Fibroblast of pulmonary artery (primary cell): ENCODE results near the gene ACKR1.

ENCODE experiments used
- DNase-seq: peaks from one replicate; pipeline ENCODE4 v3.0.0-alpha.2; 2010; ENCODE audit warnings: low read depth
- H3K4me3 ChIP-seq: replicated peaks from 2 replicates; pipeline ENCODE4 v1.5.1; 2011; ENCODE audit warnings: low read depth, mild to moderate bottlenecking, control low read depth, low read length, moderate library complexity
- TF ChIP-seq, protein P1 (sequence below): IDR thresholded peaks from 2 replicates; pipeline ENCODE4 v1.5.1; 2011; ENCODE audit warnings: mild to moderate bottlenecking, control low read depth, low read length, inconsistent platforms; ENCODE audit errors: missing control alignments

Gene ACKR1

DNA sequence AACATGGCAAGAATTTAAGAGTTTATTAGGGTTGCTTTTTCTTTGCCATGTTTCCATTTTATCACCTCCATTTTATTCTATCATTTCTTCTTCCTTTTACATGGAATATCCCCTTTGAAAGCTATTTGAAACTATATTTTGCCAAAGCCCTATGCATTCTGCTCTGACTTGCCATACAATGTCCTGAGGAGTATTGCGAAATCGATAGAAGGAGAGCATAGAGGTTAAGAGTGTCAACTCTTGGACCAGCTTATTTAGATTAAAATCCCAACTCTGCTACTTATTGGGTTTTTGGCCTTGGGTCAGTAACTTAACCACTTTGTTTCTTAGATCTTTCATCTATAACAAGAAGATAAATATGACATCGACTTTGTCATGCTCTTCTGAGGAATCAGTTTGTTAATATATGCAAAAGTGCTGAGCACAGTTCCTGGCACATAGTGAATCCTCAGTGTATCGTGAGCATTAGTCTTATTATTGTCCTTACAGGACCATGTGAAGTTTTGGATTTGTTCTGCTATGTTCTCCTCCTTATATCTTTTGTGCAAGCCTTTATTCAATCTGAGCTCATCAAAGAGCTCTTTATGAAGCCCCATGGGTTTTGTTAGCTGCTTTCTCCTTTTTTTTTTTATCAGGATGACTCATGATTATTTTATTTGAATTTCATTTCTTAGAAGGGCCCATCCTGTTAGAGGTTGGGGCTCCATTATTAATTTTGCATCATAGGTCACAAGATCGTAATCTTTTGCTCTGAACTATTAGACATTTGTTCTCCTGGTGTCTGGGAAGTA is 17.6 kb downstream of the ACKR1 start:
- no peak overlapping the region for H3K4me3 ChIP-seq
- no peak for DNase-seq
- TF ChIP-seq, protein P1, sequence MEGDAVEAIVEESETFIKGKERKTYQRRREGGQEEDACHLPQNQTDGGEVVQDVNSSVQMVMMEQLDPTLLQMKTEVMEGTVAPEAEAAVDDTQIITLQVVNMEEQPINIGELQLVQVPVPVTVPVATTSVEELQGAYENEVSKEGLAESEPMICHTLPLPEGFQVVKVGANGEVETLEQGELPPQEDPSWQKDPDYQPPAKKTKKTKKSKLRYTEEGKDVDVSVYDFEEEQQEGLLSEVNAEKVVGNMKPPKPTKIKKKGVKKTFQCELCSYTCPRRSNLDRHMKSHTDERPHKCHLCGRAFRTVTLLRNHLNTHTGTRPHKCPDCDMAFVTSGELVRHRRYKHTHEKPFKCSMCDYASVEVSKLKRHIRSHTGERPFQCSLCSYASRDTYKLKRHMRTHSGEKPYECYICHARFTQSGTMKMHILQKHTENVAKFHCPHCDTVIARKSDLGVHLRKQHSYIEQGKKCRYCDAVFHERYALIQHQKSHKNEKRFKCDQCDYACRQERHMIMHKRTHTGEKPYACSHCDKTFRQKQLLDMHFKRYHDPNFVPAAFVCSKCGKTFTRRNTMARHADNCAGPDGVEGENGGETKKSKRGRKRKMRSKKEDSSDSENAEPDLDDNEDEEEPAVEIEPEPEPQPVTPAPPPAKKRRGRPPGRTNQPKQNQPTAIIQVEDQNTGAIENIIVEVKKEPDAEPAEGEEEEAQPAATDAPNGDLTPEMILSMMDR, result no peak

DNA sequence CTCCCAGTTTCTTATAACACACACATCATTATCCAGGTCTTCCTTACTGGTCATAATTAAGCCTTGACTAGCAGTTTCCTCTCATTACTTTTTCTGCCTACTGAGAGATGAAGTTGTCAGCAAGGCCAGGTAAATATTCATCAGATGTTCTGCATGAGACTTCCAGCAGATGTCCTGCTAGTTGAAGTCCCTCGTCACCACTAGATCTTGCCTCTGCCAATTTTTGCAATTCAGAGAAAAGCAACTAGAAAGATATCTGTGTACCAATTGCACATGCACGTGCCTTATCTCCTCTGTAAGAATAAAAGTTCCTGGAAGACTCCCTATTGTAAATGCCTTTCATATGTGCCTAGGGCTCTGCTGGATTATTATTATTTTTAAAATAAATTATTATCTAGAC is 18.3 kb downstream of the ACKR1 start:
- H3K4me3 ChIP-seq, result no peak overlapping the region
- TF ChIP-seq, protein P1, result no peak
- no peak for DNase-seq

DNA sequence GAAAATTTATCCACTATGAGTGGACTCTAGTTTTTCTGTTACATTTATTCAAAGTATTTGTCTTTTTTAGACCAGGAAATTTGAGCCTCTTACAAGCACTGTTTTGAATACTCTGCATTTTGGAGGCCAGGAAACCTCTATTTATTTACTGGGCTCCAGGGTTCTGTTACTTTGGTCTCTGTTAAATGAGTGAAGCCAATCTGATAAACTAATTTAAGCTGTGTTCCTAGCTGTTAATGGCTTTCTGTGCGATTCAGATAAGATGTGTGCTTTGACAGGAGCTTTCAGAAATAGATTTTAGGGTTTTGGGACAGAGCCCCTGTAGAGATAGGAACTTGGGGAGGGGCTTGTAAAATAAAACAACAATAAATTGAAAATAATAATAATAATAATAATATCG is 23.9 kb downstream of the ACKR1 start:
- no peak overlapping the region for H3K4me3 ChIP-seq
- no peak for DNase-seq
- TF ChIP-seq, protein P1, result no peak

DNA sequence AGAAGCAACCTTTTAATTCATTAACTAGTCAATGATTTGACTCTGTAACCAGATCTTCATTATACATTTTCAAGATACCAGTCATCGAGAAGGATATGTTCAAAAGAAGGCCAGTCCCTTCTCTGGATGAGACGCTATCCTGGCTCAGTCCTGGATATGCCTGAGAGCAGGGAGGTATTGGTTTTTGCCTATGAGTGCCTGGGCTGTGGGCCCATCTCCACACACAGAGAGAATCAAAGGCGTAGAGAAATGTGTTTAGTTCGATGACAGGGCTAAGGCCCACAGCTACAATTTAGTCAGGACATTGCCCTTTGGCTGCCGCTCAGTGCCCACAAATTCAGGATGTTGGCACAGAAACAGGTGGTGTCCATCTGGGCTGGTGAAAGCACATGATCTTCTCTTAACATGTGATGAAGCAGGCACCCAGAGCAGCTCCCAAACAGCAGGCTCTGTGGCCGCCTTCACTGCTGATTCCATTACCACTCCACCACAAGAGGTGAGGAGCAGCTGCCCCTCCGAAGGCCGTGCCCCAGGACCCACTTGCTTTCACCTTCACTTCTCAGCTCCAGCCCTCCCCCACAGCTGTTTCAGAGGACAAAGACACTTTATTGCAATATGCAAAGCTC is 24.7 kb downstream of the ACKR1 start:
- TF ChIP-seq, protein P1, result no peak
- no peak for DNase-seq
- H3K4me3 ChIP-seq, result no peak overlapping the region

DNA sequence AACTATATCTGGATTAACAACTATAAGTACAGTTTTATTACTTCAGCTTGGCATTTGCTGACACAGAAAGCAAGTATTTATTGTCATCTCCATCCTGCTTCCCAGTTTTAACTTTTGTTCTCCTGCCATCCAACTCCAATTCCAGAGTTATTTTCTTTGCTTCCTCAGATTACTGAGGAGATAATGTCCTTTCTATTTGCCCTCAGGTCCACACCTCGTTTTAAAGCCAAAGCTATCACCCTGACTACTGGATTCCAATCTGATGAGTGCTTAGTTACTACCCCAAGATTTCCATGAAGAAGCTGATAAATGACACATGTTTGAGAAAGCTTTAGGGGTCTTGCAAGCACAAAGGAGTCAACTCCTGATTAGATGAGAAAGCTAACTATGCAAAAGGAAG is 25.2 kb downstream of the ACKR1 start:
- no peak overlapping the region for H3K4me3 ChIP-seq
- TF ChIP-seq, protein P1, result no peak
- no peak for DNase-seq

DNA sequence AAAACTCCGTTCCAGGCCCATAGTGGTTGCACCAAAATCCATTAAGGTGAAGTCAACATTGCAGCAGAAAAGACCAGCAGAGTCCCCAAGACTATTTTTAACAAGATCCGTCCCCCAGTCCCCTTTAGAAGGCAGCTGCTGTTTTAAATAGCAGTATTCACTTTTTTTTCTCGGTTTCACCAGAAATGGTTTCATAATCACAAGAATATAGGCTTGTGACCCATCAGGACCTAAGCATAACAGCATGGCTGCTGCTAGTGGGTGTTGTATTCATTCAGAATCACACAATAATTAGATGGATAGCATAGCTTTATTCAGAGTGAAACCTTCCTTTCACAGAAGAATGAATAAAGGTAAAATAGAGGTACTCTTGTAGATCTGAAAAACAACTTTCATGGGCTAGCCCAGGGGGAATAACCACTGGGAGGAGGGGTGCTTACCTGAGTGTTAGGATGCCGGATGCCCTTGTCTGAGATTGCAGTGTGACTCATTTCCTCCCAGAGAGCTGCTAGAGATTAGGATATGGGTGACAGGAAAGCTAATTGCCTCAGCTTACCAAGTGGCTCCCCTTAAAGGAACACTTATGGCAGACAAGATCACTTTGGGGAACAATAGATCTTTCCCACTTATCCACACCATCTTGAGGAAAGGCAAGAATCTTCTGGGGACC is 35.0 kb downstream of the ACKR1 start:
- TF ChIP-seq, protein P1, result no peak
- DNase-seq, result no peak

More for the DNA sequence above, 35.0 kb downstream of the ACKR1 start:
- no peak overlapping the region for H3K4me3 ChIP-seq
